Tibial artery (tissue), 4 donors: Measurements from ENCODE around the gene STX12.
A peak's percentile ranks its signal among the peaks of the same experiment; 100 is the strongest.
"Not testable (repeated sequence)": the region's sequence is repeated elsewhere in the genome, so short reads cannot be mapped to it uniquely, and the experiment has no call there.

Experiments
- DNase-seq, 2 donors: peaks; one replicate each; pipeline ENCODE4 v3.0.0-alpha.2; 2019
- H3K27ac ChIP-seq, 2 donors: fragments of 200-600 bp; sonication (generic) in 1 of 2; 1 replicate in 1 of 2; 2 replicates in 1 of 2; pipeline ENCODE4 v1.5.1; 2018 to 2019; ENCODE audit warnings: mild to moderate bottlenecking in 1 of 2
- H3K27me3 ChIP-seq, 2 donors: fragments of 200-600 bp; sonication (generic) in 1 of 2; one replicate each; pipeline versions ENCODE4 v1.5.1 to v1.6.0; 2016 to 2019
- H3K36me3 ChIP-seq, 3 donors: fragments of 200-600 bp; sonication (generic) in 2 of 3; one replicate each; pipeline ENCODE4 v1.5.1; 2016 to 2019; ENCODE audit warnings: mild to moderate bottlenecking in 2 of 3
- H3K4me1 ChIP-seq, 4 donors: fragments of 200-600 bp; sonication (generic) in 2 of 4; 1 replicate in 3 of 4; 2 replicates in 1 of 4; pipeline ENCODE4 v1.5.1; 2016 to 2019
- H3K4me3 ChIP-seq, 2 donors: fragments of 200-600 bp; sonication (generic) in 1 of 2; 1 replicate in 1 of 2; 2 replicates in 1 of 2; pipeline ENCODE4 v1.5.1; 2018 to 2019; ENCODE audit warnings: mild to moderate bottlenecking in 2 of 2
- H3K9me3 ChIP-seq, 3 donors: fragments of 200-600 bp; sonication (generic) in 1 of 3; one replicate each; pipeline ENCODE4 v1.5.1; 2016 to 2019
- intact Hi-C: fragments of 100-400 bp; cut with DNase I; formaldehyde crosslinking; loops from one replicate; pipeline ENCODE4 v1.15.0; 2023; ENCODE audit warnings: low total_unique reads
- TF ChIP-seq, protein P1 (sequence below), 2 experiments: fragments of 200-600 bp in 1 of 2; fragments of 450-650 bp in 1 of 2; IDR thresholded peaks; one replicate each; pipeline ENCODE4 v1.5.1; 2017 to 2019; ENCODE audit warnings: antibody characterized with exemption in 2 of 2, mild to moderate bottlenecking in 1 of 2, moderate library complexity in 1 of 2

Gene STX12

GRCh38 chr1:27787895-27788294 lies 14.9 kb downstream of the STX12 start:
- Histone ChIP-seq H3K27ac (no peak overlapping the region), H3K4me1 (peaks cover 0 to 24% (median 4%) of the 10 kb centered on the region in 4 donors), H3K36me3 (peaks cover 25 to 31% (median 27%) of the 10 kb centered on the region in 3 donors), H3K9me3 (no peaks in the 10 kb centered on the region), H3K4me3 (no peak overlapping the region), H3K27me3 (no peaks in the 10 kb centered on the region)
- intact Hi-C loops, result no loop called here
- no peak for DNase-seq
- TF ChIP-seq, protein P1, sequence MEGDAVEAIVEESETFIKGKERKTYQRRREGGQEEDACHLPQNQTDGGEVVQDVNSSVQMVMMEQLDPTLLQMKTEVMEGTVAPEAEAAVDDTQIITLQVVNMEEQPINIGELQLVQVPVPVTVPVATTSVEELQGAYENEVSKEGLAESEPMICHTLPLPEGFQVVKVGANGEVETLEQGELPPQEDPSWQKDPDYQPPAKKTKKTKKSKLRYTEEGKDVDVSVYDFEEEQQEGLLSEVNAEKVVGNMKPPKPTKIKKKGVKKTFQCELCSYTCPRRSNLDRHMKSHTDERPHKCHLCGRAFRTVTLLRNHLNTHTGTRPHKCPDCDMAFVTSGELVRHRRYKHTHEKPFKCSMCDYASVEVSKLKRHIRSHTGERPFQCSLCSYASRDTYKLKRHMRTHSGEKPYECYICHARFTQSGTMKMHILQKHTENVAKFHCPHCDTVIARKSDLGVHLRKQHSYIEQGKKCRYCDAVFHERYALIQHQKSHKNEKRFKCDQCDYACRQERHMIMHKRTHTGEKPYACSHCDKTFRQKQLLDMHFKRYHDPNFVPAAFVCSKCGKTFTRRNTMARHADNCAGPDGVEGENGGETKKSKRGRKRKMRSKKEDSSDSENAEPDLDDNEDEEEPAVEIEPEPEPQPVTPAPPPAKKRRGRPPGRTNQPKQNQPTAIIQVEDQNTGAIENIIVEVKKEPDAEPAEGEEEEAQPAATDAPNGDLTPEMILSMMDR (IDR thresholded peaks at IDR 0.05), result no peak

GRCh38 chr1:27789540-27790041 lies 16.6 kb downstream of the STX12 start:
- H3K4me3 ChIP-seq, result no peak overlapping the region
- H3K4me1 ChIP-seq, result peaks cover 0 to 15% (median 4%) of the 10 kb centered on the region in 4 donors
- DNase-seq, result peak in 1 of 2 donors; percentile 33
- H3K36me3 ChIP-seq, result peaks cover 42 to 48% (median 44%) of the 10 kb centered on the region in 3 donors
- H3K9me3 ChIP-seq, result no peaks in the 10 kb centered on the region
- no peaks in the 10 kb centered on the region for H3K27me3 ChIP-seq
- H3K27ac ChIP-seq, result no peak overlapping the region
- intact Hi-C loops, result no loop called here
- TF ChIP-seq, protein P1 (IDR thresholded peaks at IDR 0.05), result no peak

DNA sequence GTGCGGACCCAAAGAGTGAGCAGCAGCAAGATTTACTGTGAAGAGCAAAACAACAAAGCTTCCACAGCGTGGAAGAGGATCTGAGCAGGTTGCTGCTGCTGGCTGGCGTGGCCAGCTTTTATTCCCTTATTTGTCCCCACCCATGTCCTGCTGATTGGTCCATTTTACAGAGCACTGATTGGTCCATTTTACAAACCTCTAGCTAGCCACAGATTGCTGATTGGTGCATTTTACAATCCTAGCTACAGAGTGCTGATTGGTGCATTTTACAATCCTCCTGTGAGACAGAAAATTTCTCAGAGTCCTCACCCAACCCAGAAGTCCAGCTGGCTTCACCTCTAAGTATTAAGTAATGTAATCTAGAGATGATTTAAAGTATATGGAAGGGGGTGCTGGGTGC lies 17.3 kb downstream of the STX12 start:
- Histone ChIP-seq H3K36me3 (peaks cover 49 to 55% (median 50%) of the 10 kb centered on the region in 3 donors), H3K4me1 (peaks cover 0 to 15% (median 2%) of the 10 kb centered on the region in 4 donors)
- H3K27me3 ChIP-seq, H3K9me3 ChIP-seq, intact Hi-C loops, H3K4me3 ChIP-seq, H3K27ac ChIP-seq, DNase-seq: not testable (repeated sequence)

- H3K36me3 ChIP-seq, result peaks cover 75 to 88% (median 81%) of the 10 kb centered on the region in 3 donors
- no peak for DNase-seq
- H3K4me1 ChIP-seq, result no peaks in the 10 kb centered on the region
- TF ChIP-seq, protein P1 (IDR thresholded peaks at IDR 0.05), result no peak
- no peaks in the 10 kb centered on the region for H3K27me3 ChIP-seq
- H3K9me3 ChIP-seq, result no peaks in the 10 kb centered on the region
- intact Hi-C loops, result no loop called here
- no peak overlapping the region for H3K4me3 ChIP-seq
- H3K27ac ChIP-seq, result no peak overlapping the region
Measured at GRCh38 chr1:27795601-27796000, 22.6 kb downstream of the STX12 start.

DNA sequence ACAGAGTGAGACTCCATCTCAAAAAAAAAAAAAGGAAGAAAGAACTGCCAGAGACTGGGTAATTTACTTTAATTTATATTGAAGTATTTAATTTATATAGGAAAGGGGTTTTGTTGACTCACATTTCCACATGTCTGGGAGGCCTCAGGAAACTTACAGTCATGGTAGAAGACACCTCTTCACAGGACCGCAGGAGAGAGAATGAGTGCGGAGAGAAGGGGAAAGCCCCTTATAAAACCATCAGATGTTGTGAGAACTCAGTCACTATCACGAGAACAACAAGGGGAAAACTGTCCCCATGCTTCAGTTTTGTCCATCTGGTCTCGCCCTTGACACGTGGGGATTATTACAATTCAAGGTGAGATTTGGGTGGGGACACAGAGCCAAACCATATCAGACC lies 31.8 kb downstream of the STX12 start:
- intact Hi-C loops, result no loop called here
- Histone ChIP-seq H3K36me3 (peaks cover 53 to 76% (median 71%) of the 10 kb centered on the region in 3 donors), H3K4me1 (no peaks in the 10 kb centered on the region), H3K9me3 (no peaks in the 10 kb centered on the region), H3K27ac (no peak overlapping the region), H3K27me3 (no peaks in the 10 kb centered on the region), H3K4me3 (no peak overlapping the region)
- TF ChIP-seq, protein P1 (IDR thresholded peaks at IDR 0.05), result no peak
- DNase-seq, result no peak

DNA sequence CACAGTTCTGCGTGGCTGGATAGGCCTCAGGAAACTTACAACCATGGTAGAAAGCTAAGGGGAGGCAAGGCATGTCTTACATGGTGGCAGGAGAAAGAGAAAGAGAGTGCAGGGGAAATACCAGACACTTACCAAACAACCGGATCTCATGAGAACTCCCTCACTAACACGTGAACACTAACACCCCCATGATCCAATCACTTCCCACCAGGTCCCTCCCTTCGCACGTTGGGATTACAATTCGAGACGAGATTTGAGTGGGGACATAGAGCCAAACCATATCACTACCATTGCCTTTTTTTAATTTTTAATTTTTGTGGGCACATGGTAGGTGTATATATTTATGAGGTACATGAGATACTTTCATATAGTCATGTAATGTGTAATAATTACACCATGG lies 33.7 kb downstream of the STX12 start:
- Histone ChIP-seq H3K4me3 (no peak overlapping the region), H3K9me3 (no peaks in the 10 kb centered on the region), H3K27ac (no peak overlapping the region), H3K36me3 (peaks cover 41 to 59% (median 58%) of the 10 kb centered on the region in 3 donors), H3K27me3 (no peaks in the 10 kb centered on the region), H3K4me1 (no peaks in the 10 kb centered on the region)
- TF ChIP-seq, protein P1 (IDR thresholded peaks at IDR 0.05), result no peak
- DNase-seq, result no peak
- intact Hi-C loops, result no loop called here
